Measurements from ENCODE around the gene GRIA1.

Gene GRIA1

GRCh38 chr5:153498516-153498915 lies 8.0 kb downstream of the GRIA1 start:
- no peak for DNase-seq (ENCODE audit: low read depth in 2 of 2)

- DNase-seq (ENCODE audit: low read depth in 2 of 2) = no peak
Measured at GRCh38 chr5:153500178-153500577, 9.7 kb downstream of the GRIA1 start.

- no peak for DNase-seq (ENCODE audit: low read depth in 2 of 2)
Measured at GRCh38 chr5:153504726-153505125, 14.3 kb downstream of the GRIA1 start.

- DNase-seq (ENCODE audit: low read depth in 2 of 2) = no peak
Measured at GRCh38 chr5:153508700-153509099, 18.2 kb downstream of the GRIA1 start.

GRCh38 chr5:153511622-153512021 lies 21.2 kb downstream of the GRIA1 start:
- DNase-seq (ENCODE audit: low read depth in 2 of 2) = no peak

GRCh38 chr5:153513156-153513555 lies 22.7 kb downstream of the GRIA1 start:
- DNase-seq (ENCODE audit: low read depth in 2 of 2) = no peak

GRCh38 chr5:153515301-153515700 lies 24.8 kb downstream of the GRIA1 start:
- DNase-seq (ENCODE audit: low read depth in 2 of 2) = no peak

GRCh38 chr5:153516504-153517240 lies 26.2 kb downstream of the GRIA1 start:
- DNase-seq (ENCODE audit: low read depth in 2 of 2) = no peak

- no peak for DNase-seq (ENCODE audit: low read depth in 2 of 2)
Measured at GRCh38 chr5:153517241-153517611, 26.8 kb downstream of the GRIA1 start.

GRCh38 chr5:153520137-153520536 lies 29.7 kb downstream of the GRIA1 start:
- no peak for DNase-seq (ENCODE audit: low read depth in 2 of 2)

GRCh38 chr5:153520952-153521351 lies 30.5 kb downstream of the GRIA1 start:
- no peak for DNase-seq (ENCODE audit: low read depth in 2 of 2)

GRCh38 chr5:153523211-153523610 lies 32.7 kb downstream of the GRIA1 start:
- no peak for DNase-seq (ENCODE audit: low read depth in 2 of 2)

GRCh38 chr5:153523831-153524230 lies 33.4 kb downstream of the GRIA1 start:
- no peak for DNase-seq (ENCODE audit: low read depth in 2 of 2)

- no peak for DNase-seq (ENCODE audit: low read depth in 2 of 2)
Measured at GRCh38 chr5:153525536-153525935, 35.1 kb downstream of the GRIA1 start.

- DNase-seq (ENCODE audit: low read depth in 2 of 2) = no peak
Measured at GRCh38 chr5:153530357-153531143, 40.1 kb downstream of the GRIA1 start.

GRCh38 chr5:153533546-153533945 lies 43.1 kb downstream of the GRIA1 start:
- DNase-seq (ENCODE audit: low read depth in 2 of 2) = no peak

GRCh38 chr5:153534102-153534501 lies 43.6 kb downstream of the GRIA1 start:
- no peak for DNase-seq (ENCODE audit: low read depth in 2 of 2)

- DNase-seq (ENCODE audit: low read depth in 2 of 2) = no peak
Measured at GRCh38 chr5:153537207-153537606, 46.7 kb downstream of the GRIA1 start.

- no peak for DNase-seq (ENCODE audit: low read depth in 2 of 2)
Measured at GRCh38 chr5:153539983-153540382, 49.5 kb downstream of the GRIA1 start.

GRCh38 chr5:153542536-153542935 lies 52.1 kb downstream of the GRIA1 start:
- DNase-seq (ENCODE audit: low read depth in 2 of 2) = no peak

- DNase-seq (ENCODE audit: low read depth in 2 of 2) = no peak
Measured at GRCh38 chr5:153543288-153543687, 52.8 kb downstream of the GRIA1 start.

GRCh38 chr5:153543959-153544470 lies 53.5 kb downstream of the GRIA1 start:
- DNase-seq (ENCODE audit: low read depth in 2 of 2) = no peak

- DNase-seq (ENCODE audit: low read depth in 2 of 2) = no peak
Measured at GRCh38 chr5:153544706-153545105, 54.2 kb downstream of the GRIA1 start.
